Endometrial microvascular endothelial cells (primary cell): ENCODE data around the gene RPP14. TPM values are rescaled to one million over a fixed set of nuclear protein-coding genes. Genes with fewer than 3 reads are reported as not detected.
"Not testable (repeated sequence)": the region's sequence is repeated elsewhere in the genome, so short reads cannot be mapped to it uniquely, and the experiment has no call there.

Experiments
- in situ Hi-C: cut with HindIII; loops from 2 replicates; pipeline ENCODE4 v1.10.0; 2017; ENCODE audit warnings: low sequenced_read_pairs, low pct_unique_long_range_greater_than_20kb; ENCODE audit errors: inconsistent ontology term
- total RNA-seq: library from RNA; depleted of rRNA; stranded (reverse); fragments of >200 nt; gene quantifications from one replicate; pipeline ENCODE4 v1.2.3, GENCODE V29; 2015; ENCODE audit errors: inconsistent ontology term

Gene RPP14
- 18.2 TPM for total RNA-seq

DNA sequence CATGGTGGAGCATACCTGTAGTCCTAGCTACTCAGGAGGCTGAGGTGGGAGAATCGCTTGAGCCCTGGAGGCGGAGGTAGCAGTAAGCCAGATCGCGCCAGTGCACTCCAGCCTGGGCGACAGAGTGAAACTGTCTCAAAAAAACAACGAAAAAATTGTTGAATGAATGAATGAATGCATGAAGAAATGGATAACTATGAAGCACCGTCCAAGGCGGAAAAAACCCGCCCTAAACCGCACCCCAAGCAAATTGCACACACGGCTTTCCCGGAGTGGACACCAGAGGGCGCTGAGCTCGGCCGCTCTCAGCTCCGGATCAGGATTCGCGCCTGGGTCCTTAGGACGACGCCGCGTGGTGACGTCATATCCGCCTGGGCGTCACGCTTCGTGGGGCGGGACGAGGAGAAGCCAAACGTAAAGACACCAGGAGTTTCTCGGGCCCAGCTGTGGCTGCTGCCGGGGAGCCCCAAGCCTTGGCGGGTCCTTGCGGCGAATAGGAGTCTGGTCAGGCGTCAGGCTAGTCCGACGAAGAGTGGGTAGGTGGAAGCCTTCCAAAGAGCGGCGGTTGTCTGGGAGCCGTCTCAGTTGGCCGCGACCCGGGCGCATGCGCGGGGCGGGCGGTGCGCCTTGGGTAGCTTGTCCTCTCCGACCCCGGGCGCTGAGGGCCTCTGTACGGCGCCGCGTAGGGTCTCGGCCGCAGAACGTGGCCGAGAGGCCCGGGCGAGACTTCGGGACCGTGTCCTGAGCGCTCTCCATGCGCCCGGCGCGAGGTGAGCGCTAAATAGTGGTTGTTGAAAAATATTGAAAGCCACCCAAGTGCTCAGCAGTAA, at the start of gene RPP14, which contains the start of gene HTD2:
RPP14 (plus strand) TSS at position 364 of the 830 bp plus-strand sequence. CDS start 4,085 bp downstream, outside the sequence.
HTD2 (plus strand) TSS at position 639 of the 830 bp plus-strand sequence. CDS start 11,094 bp downstream, outside the sequence.
- in situ Hi-C loops, result loop anchor here (10.0 kb wide), 1 partner anchor 111 kb away; no protein-coding TSS in a partner anchor

DNA sequence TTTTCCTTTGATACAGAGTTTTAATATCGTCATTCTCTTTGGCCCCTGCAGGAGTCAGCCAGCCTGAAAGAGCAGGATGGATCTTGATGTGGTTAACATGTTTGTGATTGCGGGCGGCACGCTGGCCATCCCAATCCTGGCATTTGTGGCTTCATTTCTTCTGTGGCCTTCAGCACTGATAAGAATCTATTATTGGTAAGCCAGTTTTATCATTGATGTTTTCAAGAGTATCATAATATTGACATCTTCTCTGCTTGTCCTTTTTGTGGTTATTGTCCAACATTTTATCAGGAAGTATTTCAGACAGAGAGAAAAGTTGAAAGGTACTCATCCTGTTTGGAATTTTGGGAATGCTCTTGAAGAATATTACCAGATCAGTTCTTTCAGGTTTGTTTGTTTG, 49.5 kb upstream of the RPP14 start:
- in situ Hi-C loops, result no loop called here

DNA sequence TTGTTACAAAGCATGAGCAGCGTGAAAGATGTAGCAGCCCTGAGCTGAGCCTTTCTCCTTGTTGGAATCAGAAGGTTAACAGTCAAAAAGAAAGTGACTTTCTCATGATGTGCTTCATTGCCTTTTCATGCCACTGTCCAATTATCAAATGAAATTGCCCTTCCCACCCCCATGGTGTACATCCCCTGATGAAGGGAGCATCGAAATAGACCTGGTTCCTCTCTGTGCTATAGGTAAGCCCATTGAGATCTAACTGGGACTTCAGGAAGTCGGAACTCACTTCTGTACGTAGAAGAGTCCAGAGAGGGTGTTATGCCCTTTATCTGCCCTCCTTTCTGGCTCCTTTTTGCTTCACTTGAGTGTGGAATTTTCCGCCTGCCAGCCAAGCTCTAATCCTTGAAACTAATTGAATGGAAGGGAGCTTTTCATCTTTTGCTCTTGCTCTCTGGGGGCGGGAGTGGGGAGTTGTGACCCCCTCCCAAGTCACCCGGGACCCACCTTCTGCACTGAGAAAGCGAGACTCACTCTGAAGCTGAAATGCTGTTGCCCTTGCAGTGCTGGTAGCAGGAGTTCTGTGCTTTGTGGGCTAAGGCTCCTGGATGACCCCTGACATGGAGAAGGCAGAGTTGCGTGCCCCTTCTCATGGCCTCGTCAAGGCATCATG, 47.5 kb upstream of the RPP14 start:
- in situ Hi-C loops, result no loop called here

DNA sequence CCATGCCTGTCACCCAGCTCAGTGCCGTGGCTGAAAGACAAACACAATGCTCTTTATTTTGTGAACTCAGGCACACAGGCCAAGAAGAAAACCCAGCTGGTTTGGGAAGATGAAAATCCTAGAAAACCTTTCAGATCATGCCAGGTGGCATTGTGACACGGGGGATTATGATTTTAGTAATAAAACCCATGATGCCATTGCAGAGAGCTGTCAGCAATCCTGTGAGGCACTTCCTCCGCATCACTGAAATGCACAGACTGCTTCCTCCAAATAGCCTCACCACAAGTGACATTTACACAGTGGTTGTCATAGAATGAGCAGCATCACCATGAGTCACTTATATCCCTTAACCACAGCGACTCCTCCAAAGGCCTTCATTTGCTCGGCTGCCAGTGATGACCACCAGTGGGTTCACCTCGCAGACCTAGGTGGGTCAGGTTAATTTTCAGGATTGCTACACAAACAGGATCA, 45.7 kb upstream of the RPP14 start:
- in situ Hi-C loops, result no loop called here

DNA sequence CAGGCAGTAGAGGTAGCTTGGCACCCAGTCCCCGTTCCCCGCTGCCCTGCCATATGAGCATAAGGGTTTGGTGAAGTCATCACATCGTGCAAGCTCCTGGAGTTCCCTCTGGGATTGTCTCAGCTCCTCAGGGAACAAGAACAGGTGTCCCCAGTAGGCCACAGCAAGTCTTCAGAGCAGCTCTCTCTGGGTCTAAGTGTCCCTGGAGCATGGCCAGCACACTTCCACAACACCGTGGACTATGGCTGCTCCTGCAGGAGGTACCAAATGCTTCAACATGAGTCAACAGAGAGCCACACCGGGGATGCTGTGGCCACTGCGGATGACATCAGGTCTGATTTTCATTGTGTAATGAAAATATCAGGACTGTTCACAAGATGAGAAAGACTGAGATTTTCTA, 45.3 kb upstream of the RPP14 start:
- in situ Hi-C loops, result no loop called here

DNA sequence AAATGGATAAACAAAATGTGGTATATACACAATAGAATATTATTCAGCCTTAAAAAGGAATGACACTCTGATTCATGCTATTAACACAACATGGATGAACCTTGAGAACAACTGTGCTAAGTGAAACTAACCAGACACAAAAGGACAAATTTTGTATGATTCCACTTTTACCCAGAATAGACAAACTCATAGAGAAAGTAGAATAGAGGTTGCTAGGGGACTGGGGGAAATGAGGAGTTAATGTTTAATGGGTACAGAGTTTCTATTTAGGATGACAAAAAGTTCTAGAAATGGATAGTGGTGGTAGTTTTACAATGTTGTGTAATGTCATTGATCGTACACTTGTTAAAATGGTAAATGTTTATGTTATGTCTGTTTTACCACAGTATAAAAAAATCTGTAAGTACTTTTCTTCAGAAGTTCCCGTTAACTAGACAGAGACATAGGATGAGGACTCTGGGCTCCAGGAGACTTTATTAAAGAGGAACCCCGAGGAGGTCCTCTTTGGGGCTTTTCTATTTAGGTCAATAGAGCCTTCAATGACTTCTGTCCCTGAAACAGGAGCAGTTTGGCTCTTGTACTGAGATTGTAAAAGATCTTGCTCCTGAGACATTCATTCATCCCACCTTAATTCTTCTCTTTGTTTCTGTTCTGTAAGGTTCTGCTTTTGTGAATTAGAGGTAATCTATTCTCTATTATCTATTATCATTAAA, 43.9 kb upstream of the RPP14 start:
- in situ Hi-C loops, result no loop called here

DNA sequence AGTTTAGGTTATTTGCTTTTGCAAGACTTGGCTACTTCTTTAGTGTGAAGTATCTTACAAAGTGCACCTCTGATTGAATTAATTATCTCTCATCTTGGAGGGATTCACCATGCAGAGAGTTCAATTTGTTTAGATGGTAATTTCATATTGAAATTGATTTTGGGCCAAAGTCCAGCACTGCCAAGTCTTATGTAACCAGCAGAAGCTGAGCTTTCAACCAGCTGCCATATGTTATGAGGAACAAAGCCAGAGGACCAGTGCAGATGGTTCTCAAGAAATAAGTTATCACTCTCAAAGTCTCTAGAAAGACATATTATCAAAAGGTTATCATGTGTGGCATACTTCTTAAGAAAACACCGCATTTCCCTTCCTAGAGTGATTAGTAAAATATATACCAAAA, 39.5 kb upstream of the RPP14 start:
- in situ Hi-C loops, result no loop called here

DNA sequence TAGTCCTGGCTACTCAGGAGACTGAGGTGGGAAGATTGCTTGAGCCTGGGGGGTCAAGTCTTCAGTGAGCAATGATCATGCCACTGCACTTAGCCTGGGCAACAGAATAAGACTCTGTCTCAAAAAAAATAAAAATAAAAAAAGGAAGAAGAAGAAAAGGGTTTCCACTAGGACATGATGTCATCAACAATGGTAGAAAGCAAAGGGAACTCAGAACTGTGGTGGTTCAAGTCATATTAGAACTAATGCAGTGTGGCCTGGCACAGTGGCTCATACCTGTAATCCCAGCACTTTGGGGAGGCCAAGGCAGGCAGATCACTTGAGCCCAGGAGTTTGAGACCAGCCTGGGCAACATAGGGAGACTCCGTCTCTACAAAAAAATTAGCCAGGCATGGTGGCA, 38.5 kb upstream of the RPP14 start:
- in situ Hi-C loops, result not testable (repeated sequence)

DNA sequence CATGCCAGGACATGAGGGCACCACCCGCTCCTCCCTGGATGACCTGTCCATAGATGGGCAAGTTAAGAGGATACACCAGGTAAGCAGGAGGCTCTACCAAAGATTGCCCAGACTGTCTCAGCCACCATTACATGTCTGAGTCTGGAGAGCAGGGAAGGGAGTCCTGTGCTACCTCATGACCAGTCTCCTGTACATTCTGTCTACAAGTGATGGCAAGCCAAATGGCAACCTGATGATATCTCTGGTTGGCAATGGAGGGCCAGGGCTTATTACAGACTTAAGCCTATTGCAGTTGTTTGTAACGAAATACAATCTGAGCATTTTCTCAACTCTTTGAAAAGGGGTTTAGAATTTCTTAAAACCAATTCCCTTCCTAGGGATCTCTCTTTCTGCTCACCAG, 36.7 kb upstream of the RPP14 start:
- in situ Hi-C loops, result no loop called here

DNA sequence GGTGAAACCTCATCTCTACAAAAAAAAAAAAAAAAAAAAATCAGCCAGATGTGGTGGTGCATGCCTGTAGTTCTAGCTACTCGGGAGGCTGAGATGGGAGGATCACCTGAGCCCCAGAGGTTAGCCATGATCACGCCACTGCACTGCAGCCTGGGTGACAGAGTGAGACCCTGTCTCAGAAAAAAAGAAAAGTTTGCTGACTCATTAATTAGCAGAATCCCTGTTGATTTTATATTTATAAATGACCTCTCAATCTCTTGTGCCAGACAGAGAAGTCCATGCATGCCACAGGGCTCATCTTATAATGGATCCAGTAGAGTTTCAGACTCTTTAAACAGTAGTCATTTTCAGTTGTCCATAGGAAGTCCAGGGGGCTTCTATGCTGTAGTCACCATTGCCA, 35.6 kb upstream of the RPP14 start:
- in situ Hi-C loops, result no loop called here

DNA sequence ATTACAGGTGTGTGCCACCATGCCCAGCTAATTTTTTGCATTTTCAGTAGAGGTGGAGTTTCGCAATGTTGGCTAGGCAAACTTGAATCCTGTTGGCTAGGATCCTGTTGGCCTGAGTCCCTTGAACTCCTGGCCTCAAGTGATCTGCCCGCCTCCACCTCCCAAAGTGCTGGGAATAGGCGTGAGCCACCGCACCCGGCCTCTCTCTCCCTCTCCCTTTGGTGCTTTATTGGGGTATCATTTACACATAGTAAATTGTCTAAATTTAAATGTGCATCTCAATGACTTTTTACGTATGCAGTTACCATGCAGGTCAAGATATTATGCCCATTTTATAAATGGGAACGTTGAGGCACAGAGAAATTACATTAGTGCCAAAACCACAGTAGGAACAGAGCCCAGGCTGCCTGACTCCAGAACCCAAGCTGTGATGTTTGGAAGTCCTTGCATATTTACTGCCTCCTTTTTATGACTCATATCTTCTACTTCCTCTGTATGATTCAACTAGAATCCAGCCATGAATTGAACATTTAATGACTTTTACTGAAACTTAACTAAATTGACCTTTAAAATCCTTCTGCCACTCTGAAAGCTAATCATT, 34.0 kb upstream of the RPP14 start:
- in situ Hi-C loops, result no loop called here

DNA sequence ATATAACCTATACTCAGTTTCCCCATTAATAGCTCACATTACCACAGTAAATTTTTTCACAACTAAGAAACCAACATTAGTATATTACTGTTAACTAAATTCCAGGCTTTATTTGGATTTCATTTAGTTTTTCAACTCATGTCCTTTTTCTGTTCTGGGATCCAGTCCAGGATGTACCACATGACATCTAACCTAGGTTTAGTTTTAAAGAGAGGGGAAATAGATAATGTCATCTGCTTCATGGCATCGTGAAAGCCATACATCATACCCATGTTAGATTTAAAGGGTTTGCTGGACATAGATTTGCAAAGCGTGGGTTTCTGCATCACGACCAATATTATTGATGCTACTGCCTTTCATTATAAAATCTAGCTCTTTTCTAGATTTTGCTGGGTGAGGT, 33.2 kb upstream of the RPP14 start:
- in situ Hi-C loops, result no loop called here

DNA sequence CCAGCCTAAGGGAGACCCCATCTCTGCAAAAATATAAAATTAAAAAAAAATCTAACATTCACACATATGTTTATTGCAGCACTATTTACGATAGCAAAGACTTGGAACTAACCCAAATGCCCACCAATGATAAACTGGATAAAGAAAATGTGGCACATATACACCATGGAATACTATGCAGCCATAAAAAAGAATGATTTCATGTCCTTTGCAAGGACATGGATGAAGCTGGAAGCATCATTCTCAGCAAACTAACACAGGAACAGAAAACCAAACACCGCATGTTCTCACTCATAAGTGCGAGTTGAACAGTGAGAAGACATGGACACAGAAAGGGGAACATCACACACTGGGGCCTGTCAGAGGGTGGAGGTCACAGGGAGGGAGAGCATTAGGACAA, 32.7 kb upstream of the RPP14 start:
- in situ Hi-C loops, result not testable (repeated sequence)

DNA sequence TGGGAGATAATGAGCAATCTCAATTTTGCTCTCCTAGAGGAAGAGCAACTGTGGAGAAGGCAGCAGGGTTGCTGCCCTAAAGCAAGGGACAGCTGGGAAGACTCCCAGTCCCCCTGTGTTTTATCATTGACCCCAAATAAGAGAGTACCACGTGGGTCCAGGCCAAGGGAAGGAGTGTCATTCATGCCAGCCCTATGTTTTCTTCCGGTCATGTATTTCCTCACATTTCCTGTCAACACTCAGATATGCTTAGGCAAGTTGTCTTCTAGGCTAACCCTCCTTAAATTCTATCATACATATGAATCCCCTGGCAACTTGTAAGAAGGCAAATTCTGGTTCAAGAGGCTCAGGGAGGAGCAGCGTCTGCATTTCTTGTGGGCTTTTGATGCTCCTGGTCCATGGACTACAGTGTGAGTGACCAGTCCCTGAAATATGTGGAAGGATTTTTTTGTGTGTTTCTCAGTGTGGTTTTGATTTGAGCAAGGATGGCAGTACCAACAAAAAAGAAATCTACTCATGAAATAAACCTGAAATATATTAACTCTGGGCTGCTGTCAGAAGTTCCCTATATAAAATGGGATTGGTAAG, 31.9 kb upstream of the RPP14 start:
- in situ Hi-C loops, result no loop called here

DNA sequence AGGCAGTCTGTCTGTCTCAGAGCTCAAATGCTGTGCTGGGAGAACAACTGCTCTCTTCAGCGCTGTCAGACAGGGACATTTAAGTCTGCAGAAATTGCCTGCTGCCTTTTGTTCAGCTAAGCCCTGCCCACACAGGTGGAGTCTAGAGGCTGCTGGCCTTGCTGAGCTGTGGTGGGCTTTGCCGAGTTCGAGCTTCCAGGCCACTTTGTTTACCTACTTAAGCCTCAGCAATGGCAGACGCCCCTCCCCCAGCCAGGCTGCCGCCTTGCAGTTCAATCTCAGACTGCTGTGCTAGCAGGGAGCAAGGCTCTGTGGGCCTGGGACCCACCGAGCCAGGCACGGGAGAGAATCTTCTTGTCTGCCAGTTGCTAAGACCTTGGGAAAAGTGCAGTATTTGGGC, 25.0 kb upstream of the RPP14 start:
- in situ Hi-C loops, result no loop called here

DNA sequence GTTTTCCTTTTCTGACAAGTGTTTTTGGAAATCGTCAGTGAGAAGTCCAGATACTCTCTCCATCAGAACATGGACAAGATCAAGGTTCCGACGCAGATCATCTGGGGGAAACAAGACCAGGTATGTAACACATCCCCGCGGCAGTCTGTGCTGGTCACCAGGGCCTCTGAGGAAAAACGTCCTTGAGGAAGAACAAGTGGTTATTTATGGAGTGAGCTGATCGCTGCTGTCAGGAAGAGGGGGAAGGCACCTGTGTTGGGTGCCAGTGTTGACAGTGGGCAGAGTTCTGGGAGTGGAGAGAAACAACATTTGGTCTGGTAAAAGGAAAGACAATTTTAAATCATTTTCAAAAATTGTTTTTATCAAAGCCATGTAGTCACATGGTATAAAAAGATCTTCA, 20.7 kb upstream of the RPP14 start:
- in situ Hi-C loops, result no loop called here

DNA sequence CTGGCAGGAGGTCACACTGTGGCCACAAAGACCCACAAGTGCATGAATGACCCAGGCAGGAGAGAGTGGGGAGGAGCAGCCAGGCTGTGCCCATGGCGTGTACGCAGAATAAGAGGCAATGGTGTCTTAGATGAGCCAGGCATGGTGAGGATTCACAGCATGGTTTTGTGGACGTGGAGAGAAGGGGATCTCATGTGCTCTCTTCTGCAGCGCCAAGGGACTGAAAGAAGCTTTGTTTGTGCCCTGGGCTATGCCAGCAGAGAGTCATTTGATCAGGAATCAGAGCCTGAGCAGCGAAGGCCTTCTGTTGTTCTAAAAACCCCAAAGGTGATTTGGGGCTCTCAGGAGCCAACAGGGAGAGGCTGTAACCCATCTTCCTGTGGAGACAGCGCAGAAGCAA, 18.7 kb upstream of the RPP14 start:
- in situ Hi-C loops, result no loop called here

DNA sequence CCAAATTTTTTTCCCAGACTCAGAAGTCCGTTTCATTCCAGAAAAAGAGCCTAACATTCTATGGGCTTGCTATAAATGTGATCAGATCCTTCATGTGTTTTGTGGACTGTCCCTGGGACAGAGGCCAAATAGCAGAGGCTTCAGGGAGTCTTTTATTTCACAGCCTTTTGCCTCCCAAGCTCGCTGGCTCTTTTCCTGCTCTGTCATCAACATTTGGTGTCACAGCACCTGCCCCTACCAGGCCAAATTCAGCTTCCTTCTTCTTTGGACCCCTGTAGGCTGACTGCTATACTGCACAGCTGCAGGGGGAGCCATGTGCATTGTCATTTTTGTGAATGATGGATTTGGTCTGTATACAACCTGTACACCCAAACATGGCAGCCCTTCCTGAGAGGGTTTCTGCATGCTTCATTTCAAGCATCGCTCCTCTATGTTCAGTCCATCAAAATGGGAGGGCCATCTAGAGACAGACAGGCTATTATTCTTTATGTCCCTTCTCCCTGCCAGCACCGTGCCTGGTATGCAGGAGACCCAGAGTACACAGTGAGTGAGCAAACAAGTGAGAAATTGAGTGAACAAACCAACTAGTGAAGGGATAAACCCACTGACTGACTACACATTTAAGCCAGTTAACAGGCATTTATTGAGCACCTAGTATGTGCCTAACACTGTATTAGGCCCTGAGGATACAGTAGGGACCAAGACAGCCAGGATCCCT, 17.9 kb upstream of the RPP14 start:
- in situ Hi-C loops, result no loop called here
